Spleen (tissue), 11 donors: Measurements from ENCODE around the gene REV1. TPM values are rescaled to one million over a fixed set of nuclear protein-coding genes. Genes with fewer than 3 reads are reported as not detected.
"Not testable (repeated sequence)": the region's sequence is repeated elsewhere in the genome, so short reads cannot be mapped to it uniquely, and the experiment has no call there.

ENCODE experiments used
- DNase-seq: peaks from one replicate; pipeline ENCODE4 v3.0.0-alpha.2; 2020
- H3K27ac ChIP-seq, 8 donors: fragments of 200-600 bp; sonication (generic) in 7 of 8; 1 replicate in 4 of 8; 2 replicates in 4 of 8; pipeline versions ENCODE4 v1.5.0 to v1.8.0; 2016 to 2021; ENCODE audit warnings: inconsistent platforms in 4 of 8, mild to moderate bottlenecking in 4 of 8, moderate library complexity in 1 of 8
- H3K27me3 ChIP-seq, 7 donors: fragments of 200-600 bp; sonication (generic) in 6 of 7; replicated peaks in 1 of 7; 1 replicate in 4 of 7; 2 replicates in 3 of 7; pipeline versions ENCODE4 v1.5.0 to v1.8.0; 2016 to 2021; ENCODE audit warnings: inconsistent platforms in 3 of 7, mild to moderate bottlenecking in 1 of 7
- H3K36me3 ChIP-seq, 6 donors: fragments of 200-600 bp; sonication (generic) in 5 of 6; 1 replicate in 4 of 6; 2 replicates in 2 of 6; pipeline versions ENCODE4 v1.5.0 to v1.8.0; 2016 to 2021; ENCODE audit warnings: inconsistent platforms in 2 of 6
- H3K4me1 ChIP-seq, 6 donors: fragments of 200-600 bp; sonication (generic) in 5 of 6; 1 replicate in 3 of 6; 2 replicates in 3 of 6; pipeline versions ENCODE4 v1.5.0 to v1.8.0; 2016 to 2021; ENCODE audit warnings: inconsistent platforms in 3 of 6
- H3K4me3 ChIP-seq, 8 donors: fragments of 200-600 bp; sonication (generic) in 7 of 8; 1 replicate in 4 of 8; 2 replicates in 4 of 8; pipeline versions ENCODE4 v1.5.0 to v1.8.0; 2016 to 2021; ENCODE audit warnings: inconsistent platforms in 4 of 8, mild to moderate bottlenecking in 4 of 8, moderate library complexity in 2 of 8
- H3K9me3 ChIP-seq, 8 donors: fragments of 200-600 bp; sonication (generic) in 7 of 8; 1 replicate in 4 of 8; 2 replicates in 4 of 8; pipeline versions ENCODE4 v1.5.0 to v1.8.0; 2016 to 2021; ENCODE audit warnings: inconsistent platforms in 4 of 8
- POLR2A ChIP-seq, 3 donors: fragments of 450-650 bp; IDR thresholded peaks; one replicate each; pipeline ENCODE4 v1.5.1; 2017; ENCODE audit warnings: antibody characterized with exemption in 3 of 3, mild to moderate bottlenecking in 1 of 3
- POLR2AphosphoS5 ChIP-seq, 3 donors: sonication (generic); formaldehyde crosslinking; IDR thresholded peaks; one replicate each; pipeline ENCODE4 v1.5.1; 2017; ENCODE audit warnings: antibody characterized with exemption in 3 of 3
- WGBS, 5 donors: extraction: QIAGEN DNeasy Blood & Tissue Kit in 3 of 5; methylation state at CpG; one replicate each; pipeline versions ENCODE4 v1.1.5 to v1.1.7; 2013 to 2018; 5-methylcytosine and 5-hydroxymethylcytosine counted together
- intact Hi-C: fragments of 100-400 bp; cut with DNase I; formaldehyde crosslinking; loops from one replicate; pipeline ENCODE4 v1.15.0; 2023; ENCODE audit warnings: low total_unique reads
- polyA plus RNA-seq, 3 donors: library from polyadenylated mRNA; stranded (reverse); fragments of 200-250 nt; gene quantifications; one replicate each; pipeline ENCODE4 v1.2.1, GENCODE V29; 2013
- total RNA-seq, 7 donors: library from RNA; depleted of rRNA in 3 of 7; stranded (reverse); fragments of >200 nt in 3 of 7; fragmentation: NEBNext Ultra II Directional in 4 of 7; extraction: Animal tissue kit (Norgen Biotek cat#: 25700) in 4 of 7; gene quantifications; one replicate each; pipeline versions ENCODE4 v1.1.0 to v1.2.1, GENCODE V29; 2016 to 2021
- TF ChIP-seq, protein P1 (sequence below), 11 experiments: fragments of 200-600 bp in 7 of 11; fragments of 450-650 bp in 4 of 11; sonication (generic) in 4 of 11; IDR thresholded peaks in 8 of 11; conservative IDR thresholded peaks in 3 of 11; 1 replicate in 7 of 11; 2 replicates in 4 of 11; pipeline versions ENCODE4 v1.4.0 to v1.8.0; 2016 to 2021; ENCODE audit warnings: antibody characterized with exemption in 11 of 11, inconsistent platforms in 4 of 11, mild to moderate bottlenecking in 1 of 11
- donor health status: healthy with polysubstance abuse.
- donor health status: DM: no; HTN: no; CAD: no; lungs with moderate emphysema.
- donor health status: DM: no; HTN: no; CAD: no.
- donor health status: Bipolar disorder and iron deficiency.
- donor health status: healthy.
- donor health status: DM: no; HTN: no; CAD: no.
- donor health status: DM: yes; HTN: yes; CAD: no.

The REV1 gene
- total and polyA plus RNA-seq, 10 donors, result 12.0 to 75.1 (median 50.6) TPM

DNA sequence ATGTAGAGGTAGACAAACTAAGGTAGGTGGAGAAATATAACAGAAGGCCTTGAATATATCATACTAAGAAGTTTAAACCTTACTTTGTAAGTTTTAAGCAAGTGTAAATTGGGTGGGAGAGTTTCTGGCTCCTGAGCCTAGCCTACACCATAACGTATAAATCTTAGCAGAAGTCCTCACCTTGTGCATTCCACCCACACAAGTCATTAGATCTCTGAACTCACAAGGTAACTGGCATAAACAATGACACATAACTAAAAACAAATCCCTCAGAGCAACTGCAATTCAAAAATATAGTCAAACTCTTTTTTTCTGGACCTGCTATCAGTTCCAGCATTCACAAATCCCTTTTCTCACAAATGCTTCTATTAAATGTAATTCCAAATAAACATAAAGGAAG is 9.4 kb downstream of the REV1 start:
- Histone ChIP-seq H3K9me3 (no peaks in the 10 kb centered on the region), H3K36me3 (no peaks in the 10 kb centered on the region), H3K4me1 (peaks cover 16 to 99% (median 46%) of the 10 kb centered on the region in 6 donors), H3K27me3 (no peaks in the 10 kb centered on the region), H3K27ac (no peak overlapping the region), H3K4me3 (no peak overlapping the region)
- WGBS, 5 donors, result 72 to 79% (median 78%) methylated on average over 1 of the region's 1 CpG
- intact Hi-C loops, result no loop called here
- TF ChIP-seq, protein P1, sequence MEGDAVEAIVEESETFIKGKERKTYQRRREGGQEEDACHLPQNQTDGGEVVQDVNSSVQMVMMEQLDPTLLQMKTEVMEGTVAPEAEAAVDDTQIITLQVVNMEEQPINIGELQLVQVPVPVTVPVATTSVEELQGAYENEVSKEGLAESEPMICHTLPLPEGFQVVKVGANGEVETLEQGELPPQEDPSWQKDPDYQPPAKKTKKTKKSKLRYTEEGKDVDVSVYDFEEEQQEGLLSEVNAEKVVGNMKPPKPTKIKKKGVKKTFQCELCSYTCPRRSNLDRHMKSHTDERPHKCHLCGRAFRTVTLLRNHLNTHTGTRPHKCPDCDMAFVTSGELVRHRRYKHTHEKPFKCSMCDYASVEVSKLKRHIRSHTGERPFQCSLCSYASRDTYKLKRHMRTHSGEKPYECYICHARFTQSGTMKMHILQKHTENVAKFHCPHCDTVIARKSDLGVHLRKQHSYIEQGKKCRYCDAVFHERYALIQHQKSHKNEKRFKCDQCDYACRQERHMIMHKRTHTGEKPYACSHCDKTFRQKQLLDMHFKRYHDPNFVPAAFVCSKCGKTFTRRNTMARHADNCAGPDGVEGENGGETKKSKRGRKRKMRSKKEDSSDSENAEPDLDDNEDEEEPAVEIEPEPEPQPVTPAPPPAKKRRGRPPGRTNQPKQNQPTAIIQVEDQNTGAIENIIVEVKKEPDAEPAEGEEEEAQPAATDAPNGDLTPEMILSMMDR (IDR thresholded peaks at IDR 0.05 in 8 of 11, conservative IDR thresholded peaks at IDR 0.05 in 3 of 11), result no peak
- no peak for TF ChIP-seq POLR2AphosphoS5 (IDR thresholded peaks at IDR 0.05)
- no peak for TF ChIP-seq POLR2A (IDR thresholded peaks at IDR 0.05)
- no peak for DNase-seq

DNA sequence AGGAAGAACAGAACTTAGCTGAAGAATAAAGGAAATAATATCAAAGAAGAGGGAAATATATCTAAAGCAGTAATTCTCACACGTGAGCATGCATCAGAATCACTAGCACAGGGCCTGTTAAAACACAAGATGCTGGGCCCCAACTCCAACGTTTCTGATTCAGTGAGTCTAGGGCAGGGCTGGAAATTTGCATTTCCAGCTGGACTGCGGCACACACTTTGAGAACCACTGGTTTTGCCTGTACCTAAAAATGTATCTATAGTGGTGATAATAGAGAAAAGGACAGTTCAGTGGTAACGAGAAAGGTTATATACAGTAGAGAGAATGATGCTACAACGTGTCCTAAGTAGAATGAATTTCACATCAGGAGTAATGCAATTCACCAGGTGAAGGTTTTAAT is 11.2 kb downstream of the REV1 start:
- H3K9me3 ChIP-seq, result no peaks in the 10 kb centered on the region
- H3K36me3 ChIP-seq, result no peaks in the 10 kb centered on the region
- TF ChIP-seq, protein P1 (IDR thresholded peaks at IDR 0.05 in 8 of 11, conservative IDR thresholded peaks at IDR 0.05 in 3 of 11), result no peak
- TF ChIP-seq POLR2A (IDR thresholded peaks at IDR 0.05), result no peak
- TF ChIP-seq POLR2AphosphoS5 (IDR thresholded peaks at IDR 0.05), result no peak
- peak overlapping the region in 1 of 8 donors; percentile 16 for H3K27ac ChIP-seq
- 60 to 69% (median 64%) methylated on average over 5 of the region's 5 CpGs for WGBS, 5 donors
- DNase-seq, result no peak
- H3K4me1 ChIP-seq, result peaks cover 16 to 96% (median 47%) of the 10 kb centered on the region in 6 donors
- no peak overlapping the region for H3K4me3 ChIP-seq
- intact Hi-C loops, result no loop called here
- H3K27me3 ChIP-seq, result no peaks in the 10 kb centered on the region

DNA sequence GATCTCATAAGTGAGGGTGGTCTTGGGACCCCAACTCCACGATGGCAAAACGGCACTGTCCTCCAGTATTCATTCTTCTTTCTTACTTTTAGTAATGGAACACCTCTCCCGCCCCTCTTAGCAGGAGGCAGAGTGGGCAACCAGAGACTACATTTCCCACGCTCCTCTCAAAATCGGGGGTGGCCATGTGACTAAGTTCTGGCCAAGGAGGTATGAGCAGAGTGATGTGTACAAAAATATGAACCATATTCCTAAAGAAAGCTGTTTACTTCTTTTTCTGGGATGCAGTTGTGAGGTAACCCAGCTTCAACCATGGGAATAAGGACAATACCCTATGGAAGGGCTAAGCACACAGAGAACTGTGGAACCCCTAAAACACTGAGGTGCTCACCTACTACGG is 12.8 kb downstream of the REV1 start:
- Histone ChIP-seq H3K27ac (no peak overlapping the region), H3K4me1 (peaks cover 16 to 96% (median 45%) of the 10 kb centered on the region in 6 donors), H3K36me3 (no peaks in the 10 kb centered on the region), H3K27me3 (no peaks in the 10 kb centered on the region), H3K9me3 (no peaks in the 10 kb centered on the region), H3K4me3 (no peak overlapping the region)
- no peak for DNase-seq
- TF ChIP-seq, protein P1 (IDR thresholded peaks at IDR 0.05 in 8 of 11, conservative IDR thresholded peaks at IDR 0.05 in 3 of 11), result no peak
- TF ChIP-seq POLR2AphosphoS5 (IDR thresholded peaks at IDR 0.05) (no peak), POLR2A (IDR thresholded peaks at IDR 0.05) (no peak)
- intact Hi-C loops, result no loop called here
- WGBS, 5 donors, result 94 to 99% (median 97%) methylated on average over 6 of the region's 6 CpGs

DNA sequence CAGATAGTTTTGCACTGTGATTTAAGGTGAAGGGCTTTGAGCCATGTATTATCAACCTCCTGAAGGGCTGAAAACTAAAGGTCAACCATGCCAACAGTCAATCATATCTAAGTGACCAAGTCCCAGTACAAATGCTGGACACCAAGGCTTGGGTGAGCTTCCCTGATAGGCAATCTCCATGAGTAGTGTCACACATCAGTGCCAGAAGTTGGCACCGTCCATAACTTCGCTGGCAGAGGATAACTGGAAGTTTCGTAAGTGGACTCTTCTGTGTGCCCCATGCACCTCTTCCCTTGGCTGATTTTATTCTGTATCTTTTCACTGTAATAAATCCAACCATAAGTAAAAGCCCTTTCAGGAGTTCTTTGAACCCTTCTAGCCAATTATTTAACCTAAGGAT is 13.2 kb downstream of the REV1 start:
- Histone ChIP-seq H3K9me3 (no peaks in the 10 kb centered on the region), H3K4me3 (no peak overlapping the region), H3K4me1 (peaks cover 15 to 96% (median 43%) of the 10 kb centered on the region in 6 donors), H3K27me3 (no peaks in the 10 kb centered on the region), H3K36me3 (no peaks in the 10 kb centered on the region), H3K27ac (no peak overlapping the region)
- TF ChIP-seq POLR2A (IDR thresholded peaks at IDR 0.05) (no peak), POLR2AphosphoS5 (IDR thresholded peaks at IDR 0.05) (no peak)
- TF ChIP-seq, protein P1 (IDR thresholded peaks at IDR 0.05 in 8 of 11, conservative IDR thresholded peaks at IDR 0.05 in 3 of 11), result no peak
- WGBS, 5 donors, result 63 to 97% (median 92%) methylated on average over 3 of the region's 3 CpGs
- intact Hi-C loops, result no loop called here
- DNase-seq, result no peak

DNA sequence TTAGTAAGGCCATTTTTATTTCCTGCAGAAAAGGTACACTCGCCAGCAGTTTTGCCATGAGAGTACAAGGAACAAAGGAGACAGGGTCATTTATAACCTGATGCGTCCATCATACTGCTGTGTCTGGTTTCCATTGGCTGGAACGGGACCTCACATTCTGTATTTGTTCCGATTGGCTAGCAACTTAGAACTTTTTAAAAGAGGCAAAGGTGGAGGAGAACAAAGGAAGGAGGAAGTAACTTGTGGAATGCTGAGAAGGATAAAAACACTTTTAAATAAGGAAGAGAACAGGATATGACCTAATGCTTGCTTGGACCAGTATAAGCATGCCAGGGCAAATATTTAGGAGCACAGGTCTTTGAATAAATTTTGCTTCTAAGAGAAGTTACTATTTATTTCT is 14.7 kb downstream of the REV1 start:
- intact Hi-C loops, H3K9me3 ChIP-seq, H3K27me3 ChIP-seq, DNase-seq, H3K36me3 ChIP-seq, H3K4me3 ChIP-seq: not testable (repeated sequence)
- Histone ChIP-seq H3K27ac (peak overlapping the region in 2 of 8 donors; percentile 14 to 28), H3K4me1 (peaks cover 12 to 86% (median 44%) of the 10 kb centered on the region in 6 donors)
- WGBS, 5 donors, result 70 to 87% (median 78%) methylated on average over 4 of the region's 4 CpGs
